MM.1S (cell line): ENCODE results near the gene OR2B3.
"Not testable (repeated sequence)": the region's sequence is repeated elsewhere in the genome, so short reads cannot be mapped to it uniquely, and the experiment has no call there.

Source experiments
- DNase-seq: peaks from one replicate; pipeline ENCODE4 v3.0.0-alpha.2; 2015
- H2AFZ ChIP-seq: fragments of 300-600 bp; sonication (generic); 2 replicates; pipeline ENCODE4 v1.6.0; 2016; ENCODE audit warnings: antibody characterized with exemption, low read length
- H3F3A ChIP-seq: fragments of 300-600 bp; sonication (generic); 2 replicates; pipeline ENCODE4 v1.6.1; 2016; ENCODE audit warnings: mild to moderate bottlenecking, antibody characterized with exemption, low read length, moderate library complexity, mixed read lengths; ENCODE audit not compliant: insufficient read depth
- H3K27ac ChIP-seq: fragments of 300-600 bp; sonication (generic); 2 replicates; pipeline ENCODE4 v1.5.1; 2016; ENCODE audit warnings: mild to moderate bottlenecking, low read length
- H3K27me3 ChIP-seq: fragments of 300-600 bp; sonication (generic); replicated peaks from 2 replicates; pipeline ENCODE4 v1.6.0; 2016; ENCODE audit warnings: low read length; ENCODE audit not compliant: insufficient read depth
- H3K36me3 ChIP-seq: fragments of 300-600 bp; sonication (generic); replicated peaks from 2 replicates; pipeline ENCODE4 v1.6.1; 2016; ENCODE audit warnings: mild to moderate bottlenecking, low read length, mixed read lengths; ENCODE audit not compliant: insufficient read depth
- H3K4me1 ChIP-seq: fragments of 300-600 bp; sonication (generic); 2 replicates; pipeline ENCODE4 v1.6.1; 2016; ENCODE audit warnings: low read length, mixed read lengths
- H3K4me2 ChIP-seq: fragments of 300-600 bp; sonication (generic); 2 replicates; pipeline ENCODE4 v1.6.0; 2016; ENCODE audit warnings: low read depth, low read length
- H3K4me3 ChIP-seq: fragments of 300-600 bp; sonication (generic); 2 replicates; pipeline ENCODE4 v1.5.1; 2016; ENCODE audit warnings: low read length, mixed read lengths
- H3K79me2 ChIP-seq: fragments of 300-600 bp; sonication (generic); 2 replicates; pipeline ENCODE4 v1.6.1; 2016; ENCODE audit warnings: mixed run types, low read length, mixed read lengths
- H3K9ac ChIP-seq: fragments of 300-600 bp; sonication (generic); 2 replicates; pipeline ENCODE4 v1.6.1; 2016; ENCODE audit warnings: low read length, mixed read lengths
- H3K9me2 ChIP-seq: fragments of 300-600 bp; sonication (generic); replicated peaks from 2 replicates; pipeline ENCODE4 v1.6.1; 2016; ENCODE audit warnings: mild to moderate bottlenecking, low read length, mixed read lengths; ENCODE audit not compliant: insufficient read depth
- H3K9me3 ChIP-seq: fragments of 300-600 bp; sonication (generic); replicated peaks from 2 replicates; pipeline ENCODE4 v1.6.1; 2016; ENCODE audit warnings: mild to moderate bottlenecking, low read length, mixed read lengths; ENCODE audit not compliant: insufficient read depth
- H4K20me1 ChIP-seq: fragments of 300-600 bp; sonication (generic); 2 replicates; pipeline ENCODE4 v1.6.1; 2016; ENCODE audit warnings: mild to moderate bottlenecking, low read length, moderate library complexity, mixed read lengths; ENCODE audit not compliant: insufficient read depth
- CTCF ChIP-seq: fragments of 300-600 bp; sonication (generic); IDR thresholded peaks from 2 replicates; pipeline ENCODE4 v1.5.1; 2016; ENCODE audit warnings: antibody characterized with exemption, low read length, mixed read lengths
- EZH2 ChIP-seq: fragments of 300-600 bp; sonication (generic); optimal IDR thresholded peaks from 2 replicates; pipeline ENCODE3; 2017; ENCODE audit warnings: low read depth, mild to moderate bottlenecking, antibody characterized with exemption, low read length, mixed read lengths
- EZH2phosphoT487 ChIP-seq: fragments of 300-600 bp; sonication (generic); IDR thresholded peaks from 2 replicates; pipeline ENCODE4 v1.6.1; 2018; ENCODE audit warnings: antibody characterized with exemption, low read length

OR2B3 gene

GRCh38 chr6:29129326-29130012 is 42.4 kb upstream of the OR2B3 start:
- H3K4me1 ChIP-seq, result no peaks in the 10 kb centered on the region

GRCh38 chr6:29114964-29115363 is 27.9 kb upstream of the OR2B3 start:
- not testable (repeated sequence) for H3K27ac ChIP-seq, H3K27me3 ChIP-seq, H3F3A ChIP-seq, H3K79me2 ChIP-seq, H3K36me3 ChIP-seq, H3K4me2 ChIP-seq, H3K4me1 ChIP-seq, DNase-seq, H2AFZ ChIP-seq, H3K9me3 ChIP-seq, H3K9ac ChIP-seq, H3K4me3 ChIP-seq, H4K20me1 ChIP-seq, H3K9me2 ChIP-seq

More at GRCh38 chr6:29129326-29130012, 42.4 kb upstream of the OR2B3 start:
- H3K36me3 ChIP-seq, result no peaks in the 10 kb centered on the region
- no peak for TF ChIP-seq CTCF
- no peak for TF ChIP-seq EZH2phosphoT487
- no peak for TF ChIP-seq EZH2
- H3K9me2 ChIP-seq, result no peaks in the 10 kb centered on the region
- H3K4me2 ChIP-seq, result no peak overlapping the region
- H2AFZ ChIP-seq, result no peak overlapping the region
- DNase-seq, result no peak
- H3F3A ChIP-seq, result no peaks in the 10 kb centered on the region
- no peaks in the 10 kb centered on the region for H3K9me3 ChIP-seq
- no peak overlapping the region for H3K4me3 ChIP-seq
- no peak overlapping the region for H3K27ac ChIP-seq
- no peaks in the 10 kb centered on the region for H4K20me1 ChIP-seq
- H3K9ac ChIP-seq, result no peak overlapping the region
- H3K79me2 ChIP-seq, result no peaks in the 10 kb centered on the region
- no peaks in the 10 kb centered on the region for H3K27me3 ChIP-seq

DNA sequence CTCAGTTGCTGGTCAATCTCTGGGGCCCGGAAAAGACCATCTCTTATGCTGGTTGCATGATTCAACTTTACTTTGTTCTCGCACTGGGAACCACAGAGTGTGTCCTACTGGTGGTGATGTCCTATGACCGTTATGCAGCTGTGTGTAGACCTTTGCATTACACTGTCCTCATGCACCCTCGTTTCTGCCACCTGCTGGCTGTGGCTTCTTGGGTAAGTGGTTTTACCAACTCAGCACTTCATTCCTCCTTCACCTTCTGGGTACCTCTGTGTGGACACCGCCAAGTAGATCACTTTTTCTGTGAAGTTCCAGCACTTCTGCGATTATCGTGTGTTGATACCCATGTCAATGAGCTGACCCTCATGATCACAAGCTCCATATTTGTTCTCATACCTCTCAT is 25.0 kb upstream of the OR2B3 start:
- H3K79me2 ChIP-seq, result no peaks in the 10 kb centered on the region
- no peaks in the 10 kb centered on the region for H3K36me3 ChIP-seq
- no peaks in the 10 kb centered on the region for H3F3A ChIP-seq
- H3K9ac ChIP-seq, result no peak overlapping the region
- no peaks in the 10 kb centered on the region for H3K9me3 ChIP-seq
- no peaks in the 10 kb centered on the region for H3K4me1 ChIP-seq
- no peak for DNase-seq
- no peak overlapping the region for H3K4me2 ChIP-seq
- H3K4me3 ChIP-seq, result no peak overlapping the region
- H3K27ac ChIP-seq, result no peak overlapping the region
- H2AFZ ChIP-seq, result no peak overlapping the region
- H3K9me2 ChIP-seq, result no peaks in the 10 kb centered on the region
- no peaks in the 10 kb centered on the region for H3K27me3 ChIP-seq
- no peak for TF ChIP-seq EZH2phosphoT487
- TF ChIP-seq EZH2, result no peak
- TF ChIP-seq CTCF, result no peak
- H4K20me1 ChIP-seq, result no peaks in the 10 kb centered on the region

GRCh38 chr6:29107758-29108157 is 20.6 kb upstream of the OR2B3 start, which contains the start of gene OR2J3:
OR2J3 (plus strand) TSS chr6:29108058; CDS start chr6:29111891, 3,833 bp downstream.
- Histone ChIP-seq H3F3A (no peaks in the 10 kb centered on the region), H3K79me2 (no peaks in the 10 kb centered on the region), H3K4me1 (no peaks in the 10 kb centered on the region), H3K9me3 (no peaks in the 10 kb centered on the region), H3K27me3 (no peaks in the 10 kb centered on the region), H3K4me3 (no peak within 1 kb of the TSS), H3K4me2 (no peak within 1 kb of the TSS), H4K20me1 (no peaks in the 10 kb centered on the region), H3K9ac (no peak within 1 kb of the TSS), H3K9me2 (no peaks in the 10 kb centered on the region), H2AFZ (no peak within 1 kb of the TSS), H3K36me3 (no peaks in the 10 kb centered on the region), H3K27ac (no peak within 1 kb of the TSS)
- no peak for DNase-seq
- TF ChIP-seq EZH2phosphoT487, result no peak
- TF ChIP-seq EZH2, result no peak
- TF ChIP-seq CTCF, result no peak
